ENCODE measurements around the gene XRCC1. TPM values are rescaled to one million over a fixed set of nuclear protein-coding genes. Genes with fewer than 3 reads are reported as not detected.
"Not testable (repeated sequence)": the region's sequence is repeated elsewhere in the genome, so short reads cannot be mapped to it uniquely, and the experiment has no call there.

Gene XRCC1
- 36.7 and 42.7 TPM in 2 replicates for total RNA-seq (2014; rRNA removed; shearing (Covaris generic))

GRCh38 chr19:43575156-43575950, at the start of gene XRCC1, which contains the start of gene PINLYP:
Gene XRCC1, minus strand, starts transcription at chr19:43575527. Its CDS starts 69 bp downstream, at chr19:43575458.
Gene PINLYP, plus strand, starts transcription at chr19:43575801. Its CDS starts 1,391 bp downstream, at chr19:43577192.
- peak; percentile 99 for DNase-seq (ENCODE audit: low read depth)

DNA sequence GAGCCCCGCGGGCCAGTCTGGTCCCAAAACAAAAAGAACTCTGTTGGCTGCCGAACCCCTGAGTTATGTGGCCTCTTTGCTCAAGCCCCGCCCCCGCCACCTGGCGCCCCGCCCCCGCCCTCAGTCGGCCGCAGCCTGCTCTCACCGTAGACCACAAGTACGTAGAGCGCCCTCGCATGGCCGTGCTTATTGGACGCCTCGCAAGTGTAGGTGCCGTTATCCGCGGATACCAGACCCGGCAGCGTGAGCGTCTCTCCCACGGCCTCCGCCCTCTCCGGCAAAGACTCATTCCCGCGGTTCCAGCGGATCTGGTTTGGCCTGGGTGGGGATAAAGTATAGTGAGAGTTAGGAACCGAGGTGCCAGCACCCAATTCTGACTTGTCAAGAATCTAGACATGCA, 49.6 kb upstream of the XRCC1 start:
- no peak for DNase-seq (ENCODE audit: low read depth)

GRCh38 chr19:43623889-43624670, 48.8 kb upstream of the XRCC1 start:
- DNase-seq (ENCODE audit: low read depth): no peak

DNA sequence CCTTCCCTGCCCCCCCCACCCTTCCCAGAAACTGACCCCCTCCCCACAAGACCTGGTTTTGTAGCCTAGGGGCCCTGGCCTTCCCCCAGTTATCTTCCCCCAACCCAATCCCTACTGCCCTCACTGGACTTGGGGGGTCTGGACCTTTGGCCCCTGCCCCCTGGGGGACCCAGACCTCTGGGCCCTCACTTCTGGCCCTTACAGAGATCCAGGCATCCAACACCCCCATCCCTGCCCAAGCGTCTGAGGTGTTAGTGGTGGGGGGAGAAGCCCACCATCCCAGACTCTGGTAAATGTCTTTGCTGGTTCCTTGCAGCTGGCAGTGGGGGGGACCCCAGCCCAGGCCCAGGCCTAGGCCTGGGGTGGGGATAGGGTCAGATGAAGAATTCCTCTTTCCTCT, 47.6 kb upstream of the XRCC1 start:
- no peak for DNase-seq (ENCODE audit: low read depth)

DNA sequence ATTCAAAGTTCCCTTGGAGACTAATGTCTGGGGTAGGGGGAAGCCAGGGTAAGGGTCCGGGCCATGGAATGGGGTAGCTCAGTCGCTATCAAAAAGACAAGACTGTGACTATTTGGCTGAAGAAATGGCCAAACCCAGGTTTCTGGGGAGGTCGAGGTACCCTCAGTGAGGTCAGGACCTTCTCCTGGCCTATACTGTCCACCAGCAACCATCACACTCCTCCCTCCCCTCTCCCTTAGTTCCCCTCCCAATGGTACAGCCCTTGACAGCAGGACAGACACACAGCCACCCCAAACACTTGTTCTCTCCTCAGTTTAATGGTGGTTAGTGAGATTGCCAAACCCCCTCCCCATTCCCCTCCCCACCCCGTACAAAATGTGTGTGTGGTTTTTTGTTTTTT, 46.7 kb upstream of the XRCC1 start:
- no peak for DNase-seq (ENCODE audit: low read depth)

DNA sequence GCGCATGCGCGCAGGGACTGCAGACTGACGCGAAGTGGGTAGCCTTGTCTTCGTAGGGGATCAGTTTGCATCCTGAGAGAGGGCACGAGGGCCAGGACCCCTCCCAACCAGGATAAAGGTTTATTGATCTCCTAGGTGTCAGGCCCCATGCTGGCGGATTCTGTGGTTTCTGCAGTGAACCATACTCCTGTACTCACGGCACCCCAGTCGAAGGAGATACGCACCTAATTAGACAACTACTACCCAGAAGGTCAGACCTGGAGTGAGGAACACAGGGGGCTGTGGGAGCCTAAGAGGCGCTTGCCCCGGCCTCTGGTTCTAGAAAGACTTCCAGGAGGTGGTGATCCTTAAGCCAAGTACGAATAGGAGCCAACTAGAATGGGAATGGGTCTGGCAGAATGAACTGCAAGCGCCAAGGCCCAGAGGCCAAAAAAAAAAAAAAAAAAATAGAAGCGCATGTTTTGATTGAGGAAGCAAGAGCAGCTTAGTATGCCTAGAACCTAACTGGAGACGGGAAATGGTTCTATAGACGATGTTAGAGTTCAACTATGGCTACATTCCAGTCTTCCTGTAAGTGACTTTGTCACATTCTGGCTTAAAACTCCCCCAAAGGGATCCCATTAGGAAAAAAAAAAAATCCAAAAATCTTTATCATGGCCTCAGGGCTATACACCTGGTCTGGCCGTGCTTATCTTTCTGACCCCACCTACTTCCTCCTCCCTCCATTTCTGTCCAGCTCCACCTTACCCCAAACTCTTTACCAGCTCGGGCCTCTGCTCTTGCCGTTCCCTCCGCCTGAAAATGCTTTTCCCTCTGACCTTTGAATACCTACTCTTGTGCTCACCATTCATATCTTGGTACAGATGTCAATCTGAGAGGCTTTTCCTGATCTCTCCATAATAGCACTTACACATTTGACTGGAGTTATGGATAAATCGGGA, 45.0 kb upstream of the XRCC1 start:
- peak; percentile 26 for DNase-seq (ENCODE audit: low read depth)

GRCh38 chr19:43619262-43620060, 44.1 kb upstream of the XRCC1 start, which contains the start of gene ZNF428:
Gene ZNF428, minus strand, starts transcription at chr19:43619629. Its CDS starts 5,325 bp downstream, at chr19:43614304.
- DNase-seq (ENCODE audit: low read depth): peak; percentile 92

GRCh38 chr19:43618921-43619261, 43.6 kb upstream of the XRCC1 start:
- DNase-seq (ENCODE audit: low read depth): peak; percentile 49

DNA sequence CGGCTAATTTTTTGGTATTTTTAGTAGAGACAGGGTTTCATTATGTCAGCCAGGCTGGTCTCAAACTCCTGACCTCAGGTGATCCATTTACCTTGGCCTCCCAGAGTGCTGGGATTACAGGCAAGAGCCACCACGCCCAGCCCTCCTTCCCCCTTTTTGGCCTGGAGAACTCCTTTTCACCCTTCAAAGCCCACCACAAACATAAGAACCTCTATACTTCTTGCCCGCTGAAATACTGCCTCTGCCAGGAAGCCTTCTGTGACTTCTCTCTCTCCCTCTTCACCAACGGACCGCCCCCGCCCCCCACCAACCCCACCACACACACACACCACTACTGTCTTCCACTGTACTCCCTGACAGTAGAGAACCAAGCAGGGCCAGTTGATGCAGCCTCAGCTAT, 41.6 kb upstream of the XRCC1 start:
- no peak for DNase-seq (ENCODE audit: low read depth)

DNA sequence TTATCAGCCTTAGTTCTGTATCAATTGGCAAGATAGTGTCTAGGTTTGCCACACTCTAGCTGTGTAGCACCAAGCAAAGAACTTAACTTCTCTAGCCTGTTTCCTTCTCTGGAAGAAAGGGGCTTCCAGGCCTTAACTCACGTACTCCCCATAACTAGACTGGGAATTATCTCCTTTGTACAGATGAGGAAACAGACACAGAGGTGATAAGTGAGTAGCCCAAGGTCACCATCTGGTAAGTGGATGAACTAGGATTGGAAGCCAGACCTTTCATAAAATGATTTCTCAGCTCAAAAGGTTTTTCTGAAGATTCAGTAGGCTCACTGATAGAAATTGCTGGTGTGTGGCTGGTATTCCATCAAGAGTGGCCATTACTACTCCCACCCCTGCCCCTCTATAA, 41.0 kb upstream of the XRCC1 start:
- no peak for DNase-seq (ENCODE audit: low read depth)

GRCh38 chr19:43612374-43612773, 37.0 kb upstream of the XRCC1 start:
- DNase-seq (ENCODE audit: low read depth): no peak

GRCh38 chr19:43611788-43612187, 36.5 kb upstream of the XRCC1 start, which contains the start of gene SRRM5:
Gene SRRM5, plus strand, starts transcription at chr19:43612088. Its CDS starts 34 bp downstream, at chr19:43612122.
- DNase-seq (ENCODE audit: low read depth): no peak

DNA sequence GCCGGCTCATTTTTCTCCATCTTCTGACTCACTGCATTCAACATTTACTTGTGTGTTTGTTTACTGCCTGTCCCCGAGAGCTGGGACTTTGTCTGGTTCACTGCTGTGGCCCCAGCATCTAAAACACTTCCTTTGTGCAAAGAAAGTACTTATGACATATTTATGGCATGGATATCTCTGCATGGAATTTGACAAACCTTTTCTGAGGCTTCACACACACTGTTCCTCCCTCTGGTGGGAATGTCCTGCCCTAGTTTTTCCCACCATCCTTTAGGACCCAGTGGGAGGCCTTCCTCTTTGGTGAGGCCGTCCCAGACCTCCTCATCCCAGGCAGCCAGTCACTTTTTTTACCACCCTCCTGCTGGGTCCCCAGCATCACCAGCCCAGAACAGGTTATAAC, 35.2 kb upstream of the XRCC1 start:
- DNase-seq (ENCODE audit: low read depth): no peak

- no peak for DNase-seq (ENCODE audit: low read depth)
Measured at GRCh38 chr19:43609872-43610271, 34.5 kb upstream of the XRCC1 start.

DNA sequence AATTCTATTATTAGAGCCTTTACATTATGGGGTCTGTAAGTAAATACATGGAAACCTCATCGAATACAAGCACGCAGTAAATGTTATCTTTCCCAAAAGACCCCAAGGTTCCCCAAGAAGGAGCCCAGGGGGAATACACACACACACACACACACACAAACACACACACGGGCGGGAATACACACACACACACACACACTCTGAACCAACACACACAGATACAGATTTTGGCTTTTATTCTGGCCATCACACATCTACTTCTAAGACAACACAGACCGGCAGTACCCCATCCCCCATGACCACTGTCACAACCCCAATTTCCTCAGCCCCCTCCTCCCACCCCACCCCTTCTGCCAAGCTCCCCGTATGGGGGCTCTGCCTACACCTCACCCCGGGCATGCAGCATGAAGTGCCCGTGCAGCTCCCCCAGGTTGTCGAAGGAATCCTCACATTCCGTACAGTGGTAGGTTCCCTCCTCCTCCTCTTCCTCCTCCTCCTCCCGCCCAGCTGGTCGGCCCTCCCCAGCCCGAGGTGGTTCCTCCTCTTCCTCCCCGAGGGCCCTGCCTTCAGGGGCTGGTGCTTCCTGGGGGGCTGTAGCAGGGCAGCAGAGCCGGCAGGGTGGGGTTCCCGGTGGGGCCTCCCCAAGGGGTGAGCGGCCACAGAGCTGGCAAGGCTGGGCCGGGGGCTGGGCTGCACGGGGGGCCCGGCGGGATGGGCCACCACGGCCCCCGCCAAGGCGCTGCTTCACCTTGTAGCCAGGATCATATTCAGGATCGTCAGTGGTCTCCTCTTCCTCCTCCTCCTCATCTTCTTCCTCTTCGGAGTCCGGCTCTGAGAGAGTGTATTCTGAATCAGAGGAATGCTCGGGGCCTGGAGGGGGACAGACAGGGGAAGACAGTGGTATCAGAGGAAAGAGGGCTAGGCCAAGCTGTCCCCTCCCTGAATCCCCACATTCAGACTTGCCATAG, 32.2 kb upstream of the XRCC1 start:
- no peak for DNase-seq (ENCODE audit: low read depth)

- no peak for DNase-seq (ENCODE audit: low read depth)
Measured at GRCh38 chr19:43606569-43607229, 31.4 kb upstream of the XRCC1 start.

- no peak for DNase-seq (ENCODE audit: low read depth)
Measured at GRCh38 chr19:43605875-43606568, 30.7 kb upstream of the XRCC1 start.

DNA sequence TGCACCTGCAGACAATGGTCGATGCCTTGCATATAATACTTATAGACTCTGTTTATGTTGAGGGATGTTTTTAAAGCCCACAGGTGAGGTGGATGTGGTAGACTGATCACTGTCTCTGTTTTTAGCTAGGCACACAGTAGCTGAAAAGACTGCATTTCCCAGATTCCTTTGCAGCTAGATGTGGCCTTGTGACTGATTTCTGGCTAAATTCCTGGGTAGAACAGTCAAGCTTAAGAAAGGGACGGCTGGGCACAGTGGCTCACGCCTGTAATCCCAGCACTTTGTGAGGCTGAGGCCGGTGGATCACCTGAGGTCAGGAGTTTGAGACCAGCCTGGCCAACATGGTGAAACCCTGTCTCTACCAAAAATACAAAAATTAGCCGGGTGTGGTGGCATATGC, 25.0 kb upstream of the XRCC1 start:
- DNase-seq (ENCODE audit: low read depth): not testable (repeated sequence)

Data from RPMI7951 (cell line).